Keratinocyte (primary cell): ENCODE measurements around the gene SAE1. TPM values are rescaled to one million over a fixed set of nuclear protein-coding genes. Genes with fewer than 3 reads are reported as not detected.

Experiments
- DNase-seq: peaks from one replicate; pipeline ENCODE4 v3.0.0-alpha.2; 2011; ENCODE audit warnings: low read depth, missing footprints, low spot score
- FAIRE-seq: peaks from 2 replicates; lab custom pipeline; 2011; peaks lifted over from hg19 to GRCh38; lab: Jason Lieb, UNC
- H2AFZ ChIP-seq: 2 replicates; pipeline ENCODE4 v1.6.0; 2012; ENCODE audit warnings: low read length, control low read depth, inconsistent platforms; ENCODE audit not compliant: control insufficient read depth
- H3K27ac ChIP-seq: 2 replicates; pipeline ENCODE4 v1.5.1; 2011; ENCODE audit warnings: low read length; ENCODE audit not compliant: control insufficient read depth, insufficient read depth
- H3K27me3 ChIP-seq: 3 replicates; pipeline ENCODE4 v1.6.0; 2011; ENCODE audit warnings: low read length; ENCODE audit not compliant: control insufficient read depth, insufficient read depth; ENCODE audit errors: extremely low read depth
- H3K36me3 ChIP-seq, 2 experiments: 2 replicates in 1 of 2; 3 replicates in 1 of 2; pipeline ENCODE4 v1.5.1; 2011; ENCODE audit warnings: low read length in 2 of 2, mild to moderate bottlenecking in 1 of 2; ENCODE audit not compliant: control insufficient read depth in 2 of 2, insufficient read depth in 2 of 2; ENCODE audit errors: extremely low read depth in 1 of 2
- H3K4me1 ChIP-seq: 3 replicates; pipeline ENCODE4 v1.5.1; 2011; ENCODE audit warnings: low read length; ENCODE audit not compliant: control insufficient read depth, insufficient read depth; ENCODE audit errors: extremely low read depth
- H3K4me2 ChIP-seq: 3 replicates; pipeline ENCODE4 v1.6.0; 2011; ENCODE audit warnings: low read depth, low read length; ENCODE audit not compliant: control insufficient read depth, insufficient read depth; ENCODE audit errors: extremely low read depth
- H3K4me3 ChIP-seq, 3 experiments: fragments of 200-600 bp in 1 of 3; sonication (generic) in 1 of 3; 2 replicates in 2 of 3; 3 replicates in 1 of 3; pipeline ENCODE4 v1.5.1; 2011 to 2016; ENCODE audit warnings: low read length in 3 of 3, mild to moderate bottlenecking in 3 of 3, control low read depth in 2 of 3, inconsistent platforms in 1 of 3, low read depth in 1 of 3, mixed read lengths in 1 of 3, mixed run types in 1 of 3, moderate library complexity in 1 of 3; ENCODE audit not compliant: control insufficient read depth in 2 of 3, insufficient read depth in 2 of 3; ENCODE audit errors: extremely low read depth in 1 of 3
- H3K79me2 ChIP-seq: 2 replicates; pipeline ENCODE4 v1.6.0; 2012; ENCODE audit warnings: low read length; ENCODE audit not compliant: control insufficient read depth, insufficient read depth
- H3K9ac ChIP-seq: 3 replicates; pipeline ENCODE4 v1.6.0; 2011; ENCODE audit warnings: low read length; ENCODE audit not compliant: control insufficient read depth, insufficient read depth; ENCODE audit errors: extremely low read depth
- H3K9me1 ChIP-seq: 3 replicates; pipeline ENCODE4 v1.6.0; 2011; ENCODE audit warnings: low read length; ENCODE audit not compliant: control insufficient read depth, insufficient read depth; ENCODE audit errors: extremely low read depth
- H3K9me3 ChIP-seq: 2 replicates; pipeline ENCODE4 v1.5.1; 2012; ENCODE audit warnings: low read depth, low read length; ENCODE audit not compliant: control insufficient read depth
- H4K20me1 ChIP-seq: 3 replicates; pipeline ENCODE4 v1.6.0; 2011; ENCODE audit warnings: low read length; ENCODE audit not compliant: control insufficient read depth, insufficient read depth; ENCODE audit errors: extremely low read depth
- CTCF ChIP-seq, 3 experiments: IDR thresholded peaks in 1 of 3; conservative IDR thresholded peaks in 1 of 3; optimal IDR thresholded peaks in 1 of 3; 2 replicates in 2 of 3; 3 replicates in 1 of 3; pipeline versions ENCODE3 to v1.5.1; 2011; ENCODE audit warnings: low read length in 3 of 3, mild to moderate bottlenecking in 3 of 3, moderate library complexity in 2 of 3, control low read depth in 1 of 3, inconsistent platforms in 1 of 3; ENCODE audit not compliant: insufficient read depth in 2 of 3; ENCODE audit errors: extremely low read depth in 1 of 3
- EZH2 ChIP-seq: IDR thresholded peaks from one replicate; pipeline ENCODE4 v1.6.1; 2012; ENCODE audit warnings: inconsistent platforms, mild to moderate bottlenecking, low read length, moderate library complexity
- dilution Hi-C: fragments of 300-500 bp; cut with MboI; formaldehyde crosslinking; loops from one replicate; pipeline ENCODE4 v1.7.0; 2020; ENCODE audit warnings: low sequenced_read_pairs; ENCODE audit not compliant: extremely low pct_ligation_motif_present
- polyA plus RNA-seq, 5 experiments: library from polyadenylated mRNA; depleted of rRNA in 3 of 5; stranded (reverse) in 3 of 5; stranded (forward) in 1 of 5; unstranded in 1 of 5; fragments of >200 nt; gene quantifications; 1 replicate in 1 of 5; 2 replicates in 3 of 5; 3 replicates in 1 of 5; pipeline versions ENCODE4 v1.2.1 to v1.2.3, GENCODE V29; 2011 to 2012; ENCODE audit warnings: missing spikeins in 2 of 5, low read depth in 1 of 5, low replicate concordance in 1 of 5

Gene SAE1
- polyA plus RNA-seq, 1 donor (not counting 4 experiments of a cell fraction or from before 2014, with no cell fraction given): 102 TPM

GRCh38 chr19:47161876-47162489 lies 31.3 kb downstream of the SAE1 start:
- no peak overlapping the region for H3K4me3 ChIP-seq
- H3K4me1 ChIP-seq: peaks cover 25% of the 10 kb centered on the region
- no peak for FAIRE-seq
- H4K20me1 ChIP-seq: peaks cover 7% of the 10 kb centered on the region
- TF ChIP-seq EZH2 (no peak), CTCF (optimal IDR thresholded peaks at IDR 0.05 in 1 of 3, IDR thresholded peaks at IDR 0.05 in 1 of 3, conservative IDR thresholded peaks at IDR 0.05 in 1 of 3; ENCODE audit: extremely low read depth in 1 of 3, insufficient read depth in 2 of 3, low read length in 3 of 3) (no peak)
- H3K9me3 ChIP-seq: no peaks in the 10 kb centered on the region
- no peak overlapping the region for H3K27ac ChIP-seq
- no peak overlapping the region for H3K9ac ChIP-seq
- H3K27me3 ChIP-seq: no peaks in the 10 kb centered on the region
- H3K79me2 ChIP-seq: peaks cover 14% of the 10 kb centered on the region
- dilution Hi-C loops: no loop called here
- no peak for DNase-seq
- no peak overlapping the region for H2AFZ ChIP-seq
- H3K9me1 ChIP-seq: no peaks in the 10 kb centered on the region
- H3K36me3 ChIP-seq: peaks cover 0 to 30% of the 10 kb centered on the region in 2 experiments
- no peak overlapping the region for H3K4me2 ChIP-seq

GRCh38 chr19:47168065-47168464 lies 37.4 kb downstream of the SAE1 start:
- Histone ChIP-seq H3K27ac (no peak overlapping the region), H3K9me3 (no peaks in the 10 kb centered on the region), H3K79me2 (peaks cover 2% of the 10 kb centered on the region), H3K9ac (no peak overlapping the region), H4K20me1 (no peaks in the 10 kb centered on the region), H3K27me3 (no peaks in the 10 kb centered on the region), H3K9me1 (no peaks in the 10 kb centered on the region), H2AFZ (no peak overlapping the region), H3K4me3 (no peak overlapping the region), H3K4me1 (no peaks in the 10 kb centered on the region), H3K4me2 (no peak overlapping the region), H3K36me3 (peaks cover 5 to 29% of the 10 kb centered on the region in 2 experiments)
- dilution Hi-C loops: no loop called here
- TF ChIP-seq CTCF (optimal IDR thresholded peaks at IDR 0.05 in 1 of 3, IDR thresholded peaks at IDR 0.05 in 1 of 3, conservative IDR thresholded peaks at IDR 0.05 in 1 of 3; ENCODE audit: extremely low read depth in 1 of 3, insufficient read depth in 2 of 3, low read length in 3 of 3) (no peak), EZH2 (no peak)
- FAIRE-seq (no peak), DNase-seq (no peak)
